ENCODE measurements around the gene CACNG8.
A peak's percentile ranks its signal among the peaks of the same experiment; 100 is the strongest.

Gene CACNG8

GRCh38 chr19:53969366-53969765 lies 6.6 kb downstream of the CACNG8 start:
- Histone ChIP-seq H3K4ac (ENCODE audit: low read length) (no peak overlapping the region), H2AFZ (ENCODE audit: low read length) (no peak overlapping the region), H3K4me1 (ENCODE audit: control insufficient read depth in 2 of 2, insufficient read depth in 1 of 2, low read depth in 1 of 2, low read length in 2 of 2) (no peaks in the 10 kb centered on the region), H4K8ac (ENCODE audit: low read depth, low read length) (no peak overlapping the region), H3K36me3 (replicated peaks in 1 of 2; ENCODE audit: control insufficient read depth in 2 of 2, insufficient read depth in 2 of 2, low read length in 2 of 2) (peaks cover 0 to 86% of the 10 kb centered on the region in 2 donors), H3K27me3 (ENCODE audit: control insufficient read depth in 3 of 3, insufficient read depth in 3 of 3, low read depth in 1 of 3, low read length in 3 of 3) (peaks cover 0 to 4% (median 0%) of the 10 kb centered on the region in 3 experiments), H2AK5ac (ENCODE audit: low read depth, low read length) (no peak overlapping the region), H2BK5ac (ENCODE audit: low read length) (peak overlapping the region; percentile 39), H3K18ac (ENCODE audit: low read length) (no peak overlapping the region), H2BK12ac (ENCODE audit: low read length) (no peak overlapping the region), H2BK120ac (ENCODE audit: low read depth, low read length) (no peak overlapping the region), H3K27ac (replicated peaks; ENCODE audit: low read length) (no peak overlapping the region), H3K4me3 (ENCODE audit: low read length in 2 of 2) (no peak overlapping the region), H3K9ac (ENCODE audit: low read depth, low read length, poor library complexity) (no peak overlapping the region), H2BK15ac (ENCODE audit: low read length) (no peak overlapping the region), H3K9me3 (replicated peaks in 1 of 2; ENCODE audit: control insufficient read depth in 2 of 2, insufficient read depth in 1 of 2, low read depth in 1 of 2, low read length in 2 of 2) (no peaks in the 10 kb centered on the region), H3K14ac (ENCODE audit: low read length) (no peak overlapping the region), H4K91ac (ENCODE audit: low read depth, low read length, poor library complexity) (no peak overlapping the region), H3K79me1 (ENCODE audit: low read depth, low read length) (no peaks in the 10 kb centered on the region), H3K4me2 (ENCODE audit: insufficient read depth, low read length, poor library complexity, severe bottlenecking) (no peak overlapping the region), H3K23ac (ENCODE audit: low read depth, low read length, poor library complexity) (no peak overlapping the region)
- WGBS, 2 donors (ENCODE audit: extremely low coverage in 2 of 2, insufficient read length in 2 of 2, insufficient replicate concordance in 1 of 2) = no CpG with 5 or more reads among the region's 6 CpGs
- DNase-seq (ENCODE audit: low spot score) = no peak

- H4K91ac ChIP-seq (ENCODE audit: low read depth, low read length, poor library complexity) = no peak overlapping the region
- no peak overlapping the region for H3K4me3 ChIP-seq (ENCODE audit: low read length in 2 of 2)
- H3K4ac ChIP-seq (ENCODE audit: low read length) = no peak overlapping the region
- no peak overlapping the region for H2BK15ac ChIP-seq (ENCODE audit: low read length)
- no peak overlapping the region for H2AFZ ChIP-seq (ENCODE audit: low read length)
- H3K18ac ChIP-seq (ENCODE audit: low read length) = no peak overlapping the region
- DNase-seq (ENCODE audit: low spot score) = no peak
- H2BK5ac ChIP-seq (ENCODE audit: low read length) = no peak overlapping the region
- H4K8ac ChIP-seq (ENCODE audit: low read depth, low read length) = no peak overlapping the region
- H3K9ac ChIP-seq (ENCODE audit: low read depth, low read length, poor library complexity) = no peak overlapping the region
- no peak overlapping the region for H2BK12ac ChIP-seq (ENCODE audit: low read length)
- H3K27ac ChIP-seq (replicated peaks; ENCODE audit: low read length) = no peak overlapping the region
- no peak overlapping the region for H3K14ac ChIP-seq (ENCODE audit: low read length)
- no peaks in the 10 kb centered on the region for H3K4me1 ChIP-seq (ENCODE audit: control insufficient read depth in 2 of 2, insufficient read depth in 1 of 2, low read depth in 1 of 2, low read length in 2 of 2)
- H3K4me2 ChIP-seq (ENCODE audit: insufficient read depth, low read length, poor library complexity, severe bottlenecking) = no peak overlapping the region
- no peaks in the 10 kb centered on the region for H3K9me3 ChIP-seq (replicated peaks in 1 of 2; ENCODE audit: control insufficient read depth in 2 of 2, insufficient read depth in 1 of 2, low read depth in 1 of 2, low read length in 2 of 2)
- H3K36me3 ChIP-seq (replicated peaks in 1 of 2; ENCODE audit: control insufficient read depth in 2 of 2, insufficient read depth in 2 of 2, low read length in 2 of 2) = peaks cover 0 to 78% of the 10 kb centered on the region in 2 donors
- no peak overlapping the region for H2BK120ac ChIP-seq (ENCODE audit: low read depth, low read length)
- H3K27me3 ChIP-seq (ENCODE audit: control insufficient read depth in 3 of 3, insufficient read depth in 3 of 3, low read depth in 1 of 3, low read length in 3 of 3) = no peaks in the 10 kb centered on the region
- no peak overlapping the region for H2AK5ac ChIP-seq (ENCODE audit: low read depth, low read length)
- H3K23ac ChIP-seq (ENCODE audit: low read depth, low read length, poor library complexity) = no peak overlapping the region
- WGBS, 2 donors (ENCODE audit: extremely low coverage in 2 of 2, insufficient read length in 2 of 2, insufficient replicate concordance in 1 of 2) = no CpG with 5 or more reads among the region's 10 CpGs
- no peaks in the 10 kb centered on the region for H3K79me1 ChIP-seq (ENCODE audit: low read depth, low read length)
Measured at GRCh38 chr19:53971673-53972072, 8.9 kb downstream of the CACNG8 start.

- H4K91ac ChIP-seq (ENCODE audit: low read depth, low read length, poor library complexity) = no peak overlapping the region
- H2BK15ac ChIP-seq (ENCODE audit: low read length) = no peak overlapping the region
- no peaks in the 10 kb centered on the region for H3K9me3 ChIP-seq (replicated peaks in 1 of 2; ENCODE audit: control insufficient read depth in 2 of 2, insufficient read depth in 1 of 2, low read depth in 1 of 2, low read length in 2 of 2)
- H2BK5ac ChIP-seq (ENCODE audit: low read length) = no peak overlapping the region
- H3K79me1 ChIP-seq (ENCODE audit: low read depth, low read length) = no peaks in the 10 kb centered on the region
- H2BK12ac ChIP-seq (ENCODE audit: low read length) = no peak overlapping the region
- peaks cover 1 to 8% of the 10 kb centered on the region in 2 donors for H3K4me1 ChIP-seq (ENCODE audit: control insufficient read depth in 2 of 2, insufficient read depth in 1 of 2, low read depth in 1 of 2, low read length in 2 of 2)
- H3K36me3 ChIP-seq (replicated peaks in 1 of 2; ENCODE audit: control insufficient read depth in 2 of 2, insufficient read depth in 2 of 2, low read length in 2 of 2) = peaks cover 0 to 35% of the 10 kb centered on the region in 2 donors
- WGBS, 2 donors (ENCODE audit: extremely low coverage in 2 of 2, insufficient read length in 2 of 2, insufficient replicate concordance in 1 of 2) = no CpG with 5 or more reads among the region's 9 CpGs
- peak overlapping the region in 1 of 2 donors; percentile 80 for H3K4me3 ChIP-seq (ENCODE audit: low read length in 2 of 2)
- H3K23ac ChIP-seq (ENCODE audit: low read depth, low read length, poor library complexity) = no peak overlapping the region
- peak; percentile 92 for DNase-seq (ENCODE audit: low spot score)
- H2AFZ ChIP-seq (ENCODE audit: low read length) = no peak overlapping the region
- H3K4me2 ChIP-seq (ENCODE audit: insufficient read depth, low read length, poor library complexity, severe bottlenecking) = peak overlapping the region; percentile 63
- no peak overlapping the region for H2BK120ac ChIP-seq (ENCODE audit: low read depth, low read length)
- no peak overlapping the region for H3K18ac ChIP-seq (ENCODE audit: low read length)
- H3K27ac ChIP-seq (replicated peaks; ENCODE audit: low read length) = no peak overlapping the region
- no peak overlapping the region for H3K4ac ChIP-seq (ENCODE audit: low read length)
- peaks cover 0 to 26% (median 6%) of the 10 kb centered on the region in 3 experiments for H3K27me3 ChIP-seq (ENCODE audit: control insufficient read depth in 3 of 3, insufficient read depth in 3 of 3, low read depth in 1 of 3, low read length in 3 of 3)
- H2AK5ac ChIP-seq (ENCODE audit: low read depth, low read length) = no peak overlapping the region
- H4K8ac ChIP-seq (ENCODE audit: low read depth, low read length) = no peak overlapping the region
- no peak overlapping the region for H3K14ac ChIP-seq (ENCODE audit: low read length)
- no peak overlapping the region for H3K9ac ChIP-seq (ENCODE audit: low read depth, low read length, poor library complexity)
Measured at GRCh38 chr19:53977429-53977990, 14.8 kb downstream of the CACNG8 start.

GRCh38 chr19:53977991-53978731 lies 15.4 kb downstream of the CACNG8 start:
- no CpG with 5 or more reads among the region's 54 CpGs for WGBS, 2 donors (ENCODE audit: extremely low coverage in 2 of 2, insufficient read length in 2 of 2, insufficient replicate concordance in 1 of 2)
- peaks cover 0 to 29% of the 10 kb centered on the region in 2 donors for H3K36me3 ChIP-seq (replicated peaks in 1 of 2; ENCODE audit: control insufficient read depth in 2 of 2, insufficient read depth in 2 of 2, low read length in 2 of 2)

More at GRCh38 chr19:53977991-53978731, 15.4 kb downstream of the CACNG8 start:
- H3K4me1 ChIP-seq (ENCODE audit: control insufficient read depth in 2 of 2, insufficient read depth in 1 of 2, low read depth in 1 of 2, low read length in 2 of 2) = peaks cover 1 to 8% of the 10 kb centered on the region in 2 donors
- peak; percentile 98 for DNase-seq (ENCODE audit: low spot score)
- no peak overlapping the region for H3K14ac ChIP-seq (ENCODE audit: low read length)
- peak overlapping the region; percentile 63 for H3K4me2 ChIP-seq (ENCODE audit: insufficient read depth, low read length, poor library complexity, severe bottlenecking)
- peak overlapping the region in 1 of 2 donors; percentile 80 for H3K4me3 ChIP-seq (ENCODE audit: low read length in 2 of 2)
- H4K8ac ChIP-seq (ENCODE audit: low read depth, low read length) = no peak overlapping the region
- no peak overlapping the region for H2BK120ac ChIP-seq (ENCODE audit: low read depth, low read length)
- peak overlapping the region; percentile 78 for H3K9ac ChIP-seq (ENCODE audit: low read depth, low read length, poor library complexity)
- no peak overlapping the region for H2AFZ ChIP-seq (ENCODE audit: low read length)
- H3K9me3 ChIP-seq (replicated peaks in 1 of 2; ENCODE audit: control insufficient read depth in 2 of 2, insufficient read depth in 1 of 2, low read depth in 1 of 2, low read length in 2 of 2) = no peaks in the 10 kb centered on the region
- no peaks in the 10 kb centered on the region for H3K79me1 ChIP-seq (ENCODE audit: low read depth, low read length)
- no peak overlapping the region for H2BK12ac ChIP-seq (ENCODE audit: low read length)
- H2BK5ac ChIP-seq (ENCODE audit: low read length) = no peak overlapping the region
- peaks cover 0 to 27% (median 6%) of the 10 kb centered on the region in 3 experiments for H3K27me3 ChIP-seq (ENCODE audit: control insufficient read depth in 3 of 3, insufficient read depth in 3 of 3, low read depth in 1 of 3, low read length in 3 of 3)
- H3K18ac ChIP-seq (ENCODE audit: low read length) = peak overlapping the region; percentile 90
- no peak overlapping the region for H3K27ac ChIP-seq (replicated peaks; ENCODE audit: low read length)
- no peak overlapping the region for H3K23ac ChIP-seq (ENCODE audit: low read depth, low read length, poor library complexity)
- no peak overlapping the region for H2AK5ac ChIP-seq (ENCODE audit: low read depth, low read length)
- H3K4ac ChIP-seq (ENCODE audit: low read length) = no peak overlapping the region
- H4K91ac ChIP-seq (ENCODE audit: low read depth, low read length, poor library complexity) = no peak overlapping the region
- no peak overlapping the region for H2BK15ac ChIP-seq (ENCODE audit: low read length)

Data from neuronal stem cell (in vitro differentiated cells).